Endothelial cell (in vitro differentiated cells): ENCODE measurements around the gene MYBPC1. TPM values are rescaled to one million over a fixed set of nuclear protein-coding genes. Genes with fewer than 3 reads are reported as not detected.

Source experiments
- total RNA-seq: library from RNA; stranded (reverse); fragmentation: NEBNext Ultra II Directional; extraction: Animal tissue kit (Norgen Biotek cat#: 25700); gene quantifications from one replicate; pipeline ENCODE4 v1.2.1, GENCODE V29; 2021; ENCODE audit not compliant: unreplicated experiment

Gene MYBPC1
- total RNA-seq, 1 donor from 2014 or later = not detected

Other genes starting within 250 kb of the MYBPC1 start
- gene ARL1, start 187.2 kb upstream of the MYBPC1 start, total RNA-seq = 59.2 TPM
- not detected for gene SPIC, start 119.6 kb upstream of the MYBPC1 start, total RNA-seq
- 6.2 TPM for gene CHPT1, start 102.7 kb downstream of the MYBPC1 start, total RNA-seq
- gene SYCP3, start 144.5 kb downstream of the MYBPC1 start, total RNA-seq = not detected
- gene GNPTAB, start 236.0 kb downstream of the MYBPC1 start, total RNA-seq = 47.6 TPM